Thyroid gland (tissue), 4 donors: Measurements from ENCODE around the gene POTEB3.
"Not testable (repeated sequence)": the region's sequence is repeated elsewhere in the genome, so short reads cannot be mapped to it uniquely, and the experiment has no call there.

Source experiments
- CTCF ChIP-seq, 6 experiments: fragments of 200-600 bp in 3 of 6; fragments of 450-650 bp in 3 of 6; sonication (generic) in 3 of 6; IDR thresholded peaks; one replicate each; pipeline ENCODE4 v1.5.1; 2016 to 2019; ENCODE audit warnings: antibody characterized with exemption in 6 of 6, mild to moderate bottlenecking in 2 of 6, inconsistent platforms in 1 of 6, moderate library complexity in 1 of 6
- POLR2A ChIP-seq, 2 donors: fragments of 450-650 bp; IDR thresholded peaks; one replicate each; pipeline ENCODE4 v1.6.1; 2017; ENCODE audit warnings: antibody characterized with exemption in 2 of 2, mild to moderate bottlenecking in 2 of 2, moderate library complexity in 1 of 2

- not testable (repeated sequence) for TF ChIP-seq CTCF, POLR2A (IDR thresholded peaks at IDR 0.05)
These were observed at the start of gene POTEB3 for GRCh38 chr15:21440399-21440798.
